Activated CD8-positive, alpha-beta memory T cell treated with anti-CD3 and anti-CD28 coated beads, Interleukin-2, amount 50 U/mL, for 48 hours (primary cell): ENCODE data around the gene HDLBP.

Experiments
- DNase-seq: peaks from one replicate; pipeline ENCODE4 v3.0.0-alpha.2; 2020

The HDLBP gene

GRCh38 chr2:241315093-241315878 lies at the start of gene HDLBP:
TSS of gene HDLBP (minus strand) at chr2:241315672. CDS start at chr2:241266869, 48,803 bp downstream.
- DNase-seq: peak; percentile 100

- no peak for DNase-seq
These were observed 49.3 kb upstream of the HDLBP start for GRCh38 chr2:241364781-241365180.

- DNase-seq: no peak
These were observed 48.0 kb upstream of the HDLBP start for GRCh38 chr2:241363426-241363825.

- DNase-seq: no peak
These were observed 44.1 kb upstream of the HDLBP start for GRCh38 chr2:241359481-241360045.

- no peak for DNase-seq
These were observed 43.0 kb upstream of the HDLBP start for GRCh38 chr2:241358470-241358869.

- no peak for DNase-seq
These were observed 42.1 kb upstream of the HDLBP start for GRCh38 chr2:241357531-241357930.

- no peak for DNase-seq
These were observed 41.4 kb upstream of the HDLBP start for GRCh38 chr2:241356871-241357260.

- DNase-seq: peak; percentile 96
These were observed 40.8 kb upstream of the HDLBP start, which contains the start of gene FARP2 for GRCh38 chr2:241355983-241356870. TSS of gene FARP2 (plus strand) at chr2:241356285. CDS start at chr2:241373108, 16,823 bp downstream.

- DNase-seq: peak; percentile 86
These were observed 39.5 kb upstream of the HDLBP start for GRCh38 chr2:241354668-241355658.

GRCh38 chr2:241352227-241352626 lies 36.8 kb upstream of the HDLBP start:
- no peak for DNase-seq

- DNase-seq: no peak
These were observed 36.2 kb upstream of the HDLBP start for GRCh38 chr2:241351640-241352031.

GRCh38 chr2:241350878-241351639 lies 35.6 kb upstream of the HDLBP start:
- DNase-seq: no peak

- no peak for DNase-seq
These were observed 35.0 kb upstream of the HDLBP start for GRCh38 chr2:241350530-241350877.

- no peak for DNase-seq
These were observed 34.5 kb upstream of the HDLBP start for GRCh38 chr2:241349941-241350340.

- no peak for DNase-seq
These were observed 29.6 kb upstream of the HDLBP start for GRCh38 chr2:241344925-241345651.

- DNase-seq: no peak
These were observed 25.2 kb upstream of the HDLBP start for GRCh38 chr2:241340631-241341163.

GRCh38 chr2:241339839-241340630 lies 24.6 kb upstream of the HDLBP start:
- DNase-seq: no peak

- no peak for DNase-seq
These were observed 19.3 kb upstream of the HDLBP start for GRCh38 chr2:241334813-241335212.

GRCh38 chr2:241330616-241330981 lies 15.1 kb upstream of the HDLBP start:
- no peak for DNase-seq
